ENCODE data around the gene TPGS1.

Gene TPGS1

DNA sequence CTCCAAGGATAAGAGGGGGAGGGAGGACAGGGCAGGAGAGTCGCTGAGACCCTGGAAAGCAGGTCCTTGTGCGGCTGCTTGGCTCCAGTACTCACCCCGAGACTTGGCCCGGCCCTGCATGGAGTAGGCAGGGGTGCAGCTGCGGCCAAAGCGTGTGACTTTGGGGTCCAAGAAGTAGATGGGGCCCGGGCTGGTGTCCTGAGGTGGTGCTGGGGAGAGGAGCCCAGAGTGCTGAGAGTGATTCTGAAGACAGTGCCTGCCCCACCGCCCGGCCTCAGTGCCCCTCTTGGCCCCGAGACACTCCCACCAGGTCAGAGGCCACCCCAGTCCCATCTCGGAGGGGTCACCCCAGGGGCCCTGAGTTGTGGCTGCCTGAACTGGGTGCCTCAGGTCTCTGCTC, 39.7 kb upstream of the TPGS1 start:
- Histone ChIP-seq H3K36me3 (ENCODE audit: control insufficient read depth, low read length) (no peaks in the 10 kb centered on the region), H3K4me1 (ENCODE audit: control insufficient read depth, low read length) (no peaks in the 10 kb centered on the region), H3K4me2 (ENCODE audit: low read length) (no peak overlapping the region), H4K20me1 (ENCODE audit: control insufficient read depth, insufficient read depth, low read depth, low read length) (no peaks in the 10 kb centered on the region), H3K4me3 (ENCODE audit: low read length) (no peak overlapping the region), H3K27me3 (ENCODE audit: control insufficient read depth, low read length) (no peaks in the 10 kb centered on the region), H3F3A (ENCODE audit: control insufficient read depth, insufficient read depth) (no peaks in the 10 kb centered on the region), H3K27ac (ENCODE audit: low read depth, low read length) (no peak overlapping the region), H3K79me2 (ENCODE audit: control insufficient read depth, low read length) (no peaks in the 10 kb centered on the region), H3K9me2 (replicated peaks; ENCODE audit: control insufficient read depth, low read length) (no peaks in the 10 kb centered on the region), H3K9me3 (ENCODE audit: control insufficient read depth, insufficient read depth, low read length) (peaks cover 4% of the 10 kb centered on the region; the same call in 1 of the 2 replicates)
- TF ChIP-seq EZH2phosphoT487 (IDR thresholded peaks at IDR 0.05; ENCODE audit: borderline replicate concordance, low read length), result no peak
- TF ChIP-seq, protein P1, sequence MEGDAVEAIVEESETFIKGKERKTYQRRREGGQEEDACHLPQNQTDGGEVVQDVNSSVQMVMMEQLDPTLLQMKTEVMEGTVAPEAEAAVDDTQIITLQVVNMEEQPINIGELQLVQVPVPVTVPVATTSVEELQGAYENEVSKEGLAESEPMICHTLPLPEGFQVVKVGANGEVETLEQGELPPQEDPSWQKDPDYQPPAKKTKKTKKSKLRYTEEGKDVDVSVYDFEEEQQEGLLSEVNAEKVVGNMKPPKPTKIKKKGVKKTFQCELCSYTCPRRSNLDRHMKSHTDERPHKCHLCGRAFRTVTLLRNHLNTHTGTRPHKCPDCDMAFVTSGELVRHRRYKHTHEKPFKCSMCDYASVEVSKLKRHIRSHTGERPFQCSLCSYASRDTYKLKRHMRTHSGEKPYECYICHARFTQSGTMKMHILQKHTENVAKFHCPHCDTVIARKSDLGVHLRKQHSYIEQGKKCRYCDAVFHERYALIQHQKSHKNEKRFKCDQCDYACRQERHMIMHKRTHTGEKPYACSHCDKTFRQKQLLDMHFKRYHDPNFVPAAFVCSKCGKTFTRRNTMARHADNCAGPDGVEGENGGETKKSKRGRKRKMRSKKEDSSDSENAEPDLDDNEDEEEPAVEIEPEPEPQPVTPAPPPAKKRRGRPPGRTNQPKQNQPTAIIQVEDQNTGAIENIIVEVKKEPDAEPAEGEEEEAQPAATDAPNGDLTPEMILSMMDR (IDR thresholded peaks at IDR 0.05; ENCODE audit: low read depth, low read length, poor library complexity, severe bottlenecking), result no peak

DNA sequence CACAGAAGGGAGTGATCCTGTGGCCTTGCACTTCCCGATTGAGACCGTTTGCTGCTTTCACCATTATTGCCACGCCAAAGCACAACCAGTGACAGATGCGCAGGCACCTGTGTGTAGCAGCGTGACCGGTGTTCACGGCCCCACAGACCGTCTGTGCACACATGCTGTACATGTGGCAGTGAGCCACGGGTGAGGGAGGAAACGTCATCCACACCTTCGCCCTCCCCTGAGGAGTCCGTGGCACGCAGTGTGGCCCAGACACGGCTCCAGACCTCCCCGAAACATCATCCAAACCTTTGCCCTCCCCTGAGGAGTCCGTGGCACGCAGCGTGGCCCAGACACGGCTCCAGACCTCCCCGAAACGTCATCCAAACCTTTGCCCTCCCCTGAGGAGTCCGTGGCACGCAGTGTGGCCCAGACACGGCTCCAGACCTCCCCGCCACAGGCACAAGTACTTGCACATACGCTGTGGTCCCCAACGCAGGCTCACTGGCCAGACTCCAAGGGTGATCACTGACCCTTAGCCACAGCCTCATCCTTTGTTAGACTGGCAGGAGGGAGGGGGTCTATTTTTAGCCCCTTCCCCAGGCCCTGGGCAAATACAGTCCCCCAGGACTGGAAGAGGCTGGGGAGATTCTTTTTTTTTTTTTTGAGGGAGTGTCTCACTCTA, 38.6 kb upstream of the TPGS1 start:
- Histone ChIP-seq H3F3A (ENCODE audit: control insufficient read depth, insufficient read depth) (no peaks in the 10 kb centered on the region), H3K27me3 (ENCODE audit: control insufficient read depth, low read length) (no peaks in the 10 kb centered on the region), H3K4me2 (ENCODE audit: low read length) (no peak overlapping the region), H3K4me1 (ENCODE audit: control insufficient read depth, low read length) (no peaks in the 10 kb centered on the region), H3K9me2 (replicated peaks; ENCODE audit: control insufficient read depth, low read length) (no peaks in the 10 kb centered on the region), H3K36me3 (ENCODE audit: control insufficient read depth, low read length) (no peaks in the 10 kb centered on the region), H3K4me3 (ENCODE audit: low read length) (no peak overlapping the region), H4K20me1 (ENCODE audit: control insufficient read depth, insufficient read depth, low read depth, low read length) (no peaks in the 10 kb centered on the region), H3K9me3 (ENCODE audit: control insufficient read depth, insufficient read depth, low read length) (peaks cover 4% of the 10 kb centered on the region; the same call in 1 of the 2 replicates), H3K79me2 (ENCODE audit: control insufficient read depth, low read length) (no peaks in the 10 kb centered on the region), H3K27ac (ENCODE audit: low read depth, low read length) (no peak overlapping the region)
- TF ChIP-seq, protein P1 (IDR thresholded peaks at IDR 0.05; ENCODE audit: low read depth, low read length, poor library complexity, severe bottlenecking), result no peak
- TF ChIP-seq EZH2phosphoT487 (IDR thresholded peaks at IDR 0.05; ENCODE audit: borderline replicate concordance, low read length), result no peak

DNA sequence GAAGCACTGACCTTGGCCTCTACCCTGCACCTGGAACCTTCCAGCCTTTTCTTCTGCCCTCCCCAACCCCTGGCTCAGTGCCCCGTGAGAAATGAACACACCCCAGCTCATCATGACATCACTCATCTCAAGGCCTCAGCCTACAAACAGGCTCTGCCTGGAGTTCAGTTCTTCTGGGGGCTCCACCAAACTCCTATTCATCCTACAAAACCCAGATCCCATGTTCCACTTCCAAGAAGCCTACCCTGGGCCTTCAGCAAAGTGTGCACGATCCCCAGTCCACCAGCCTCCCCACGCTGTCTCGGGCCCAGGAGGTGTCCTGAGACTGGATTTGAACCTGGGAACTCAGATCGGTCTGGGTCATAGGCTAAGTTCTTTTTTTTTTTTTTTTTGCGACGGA, 37.5 kb upstream of the TPGS1 start:
- Histone ChIP-seq H3K79me2 (ENCODE audit: control insufficient read depth, low read length) (no peaks in the 10 kb centered on the region), H3K4me1 (ENCODE audit: control insufficient read depth, low read length) (no peaks in the 10 kb centered on the region), H4K20me1 (ENCODE audit: control insufficient read depth, insufficient read depth, low read depth, low read length) (no peaks in the 10 kb centered on the region), H3K27me3 (ENCODE audit: control insufficient read depth, low read length) (no peaks in the 10 kb centered on the region), H3K4me3 (ENCODE audit: low read length) (no peak overlapping the region), H3F3A (ENCODE audit: control insufficient read depth, insufficient read depth) (no peaks in the 10 kb centered on the region), H3K9me2 (replicated peaks; ENCODE audit: control insufficient read depth, low read length) (no peaks in the 10 kb centered on the region), H3K36me3 (ENCODE audit: control insufficient read depth, low read length) (no peaks in the 10 kb centered on the region), H3K4me2 (ENCODE audit: low read length) (no peak overlapping the region), H3K9me3 (ENCODE audit: control insufficient read depth, insufficient read depth, low read length) (no peaks in the 10 kb centered on the region), H3K27ac (ENCODE audit: low read depth, low read length) (no peak overlapping the region)
- TF ChIP-seq EZH2phosphoT487 (IDR thresholded peaks at IDR 0.05; ENCODE audit: borderline replicate concordance, low read length), result no peak
- TF ChIP-seq, protein P1 (IDR thresholded peaks at IDR 0.05; ENCODE audit: low read depth, low read length, poor library complexity, severe bottlenecking), result no peak
